GM18870 (cell line): Measurements from ENCODE around the gene FAAH.

Source experiments
- ATAC-seq: cut with Tn5 transposase; IDR thresholded peaks from one replicate; pipeline ENCODE4 v1.9.1; 2021; ENCODE audit warnings: moderate library complexity; ENCODE audit not compliant: unreplicated experiment

Gene FAAH

GRCh38 chr1:46400421-46400820, 6.3 kb downstream of the FAAH start:
- ATAC-seq = no peak

- ATAC-seq = no peak
Measured at GRCh38 chr1:46401154-46401913, 7.2 kb downstream of the FAAH start.

- ATAC-seq = no peak
Measured at GRCh38 chr1:46401964-46402626, 8.0 kb downstream of the FAAH start.

GRCh38 chr1:46403916-46404315, 9.8 kb downstream of the FAAH start:
- no peak for ATAC-seq

GRCh38 chr1:46404482-46405196, 10.5 kb downstream of the FAAH start:
- ATAC-seq = no peak

GRCh38 chr1:46405197-46405555, 11.1 kb downstream of the FAAH start:
- ATAC-seq = no peak

- no peak for ATAC-seq
Measured at GRCh38 chr1:46405724-46406123, 11.6 kb downstream of the FAAH start.

- no peak for ATAC-seq
Measured at GRCh38 chr1:46406881-46407608, 12.9 kb downstream of the FAAH start.

GRCh38 chr1:46407636-46408035, 13.5 kb downstream of the FAAH start:
- no peak for ATAC-seq

- ATAC-seq = no peak
Measured at GRCh38 chr1:46408356-46409062, 14.4 kb downstream of the FAAH start.

- ATAC-seq = no peak
Measured at GRCh38 chr1:46409063-46409372, 14.9 kb downstream of the FAAH start.

- ATAC-seq = no peak
Measured at GRCh38 chr1:46410156-46411009, 16.3 kb downstream of the FAAH start.

- ATAC-seq = no peak
Measured at GRCh38 chr1:46411010-46411405, 16.9 kb downstream of the FAAH start.

GRCh38 chr1:46411601-46412341, 17.7 kb downstream of the FAAH start:
- no peak for ATAC-seq

GRCh38 chr1:46412893-46413595, 18.9 kb downstream of the FAAH start:
- ATAC-seq = no peak

GRCh38 chr1:46413596-46413985, 19.5 kb downstream of the FAAH start:
- ATAC-seq = no peak

GRCh38 chr1:46415514-46415913, 21.4 kb downstream of the FAAH start:
- ATAC-seq = no peak

- no peak for ATAC-seq
Measured at GRCh38 chr1:46418976-46419375, 24.9 kb downstream of the FAAH start.

- no peak for ATAC-seq
Measured at GRCh38 chr1:46420533-46420915, 26.4 kb downstream of the FAAH start.
